ENCODE results near the gene ZNF616. TPM values are rescaled to one million over a fixed set of nuclear protein-coding genes. Genes with fewer than 3 reads are reported as not detected.

Gene ZNF616
- total and polyA plus RNA-seq, 2 of the 8 experiments (the other 6 are each of a cell fraction or from before 2014, with no cell fraction given) = 5.7 to 40.5 TPM

- Histone ChIP-seq H3K14ac (ENCODE audit: insufficient read length) (no peak overlapping the region), H2AFZ (ENCODE audit: low read length) (peak overlapping the region; percentile 19; the same call in 1 of the 2 replicates), H3K79me1 (ENCODE audit: low read depth, low read length) (peaks cover 10% of the 10 kb centered on the region), H3K9ac (replicated peaks in 1 of 4; ENCODE audit: extremely low read depth in 1 of 4, low read depth in 3 of 4, low read length in 3 of 4) (peak overlapping the region in 3 of 4 experiments; percentile 83 to 93 (median 92); a peak in 6 of 7 replicates), H2BK20ac (ENCODE audit: low read length) (no peak overlapping the region), H4K91ac (replicated peaks; ENCODE audit: insufficient read length, low read length) (no peak overlapping the region), H4K20me1 (replicated peaks in 1 of 2; ENCODE audit: control insufficient read depth in 1 of 2, insufficient read depth in 2 of 2, low read length in 2 of 2) (no peaks in the 10 kb centered on the region), H3K79me2 (ENCODE audit: control insufficient read depth in 1 of 2, insufficient read depth in 2 of 2, low read length in 2 of 2) (peaks cover 11 to 48% of the 10 kb centered on the region in 2 experiments), H3K27me3 (replicated peaks in 1 of 4; ENCODE audit: control insufficient read depth in 3 of 4, extremely low read depth in 1 of 4, insufficient read depth in 3 of 4, low read length in 3 of 4) (no peaks in the 10 kb centered on the region), H2BK120ac (replicated peaks; ENCODE audit: low read depth, low read length) (no peak overlapping the region), H2BK12ac (ENCODE audit: low read depth, low read length) (no peak overlapping the region), H3K4ac (replicated peaks; ENCODE audit: insufficient read length, low read depth, low read length) (no peak overlapping the region), H3K9me3 (ENCODE audit: insufficient read depth in 2 of 2, low read depth in 1 of 2, low read length in 1 of 2) (peaks cover 5% of the 10 kb centered on the region in 2 experiments; a peak in 2 of 4 replicates), H2BK5ac (ENCODE audit: low read depth, low read length) (peak overlapping the region; percentile 81), H3K4me1 (replicated peaks in 1 of 4; ENCODE audit: control insufficient read depth in 3 of 4, insufficient read depth in 4 of 4, low read length in 3 of 4) (peaks cover 0 to 4% (median 0%) of the 10 kb centered on the region in 4 experiments; a peak in 2 of 7 replicates), H3K36me3 (ENCODE audit: control insufficient read depth in 2 of 4, insufficient read depth in 4 of 4, low read length in 3 of 4) (peaks cover 0 to 7% (median 2%) of the 10 kb centered on the region in 4 experiments; a peak in 2 of 8 replicates), H2BK15ac (ENCODE audit: low read length) (no peak overlapping the region), H3K56ac (replicated peaks; ENCODE audit: insufficient read length, low read depth, low read length) (no peak overlapping the region), H3K27ac (ENCODE audit: low read depth, low read length) (peak overlapping the region; percentile 81), H3K23me2 (ENCODE audit: low read depth, low read length) (peaks cover 6% of the 10 kb centered on the region; the same call in 1 of the 2 replicates), H4K8ac (ENCODE audit: extremely low read depth, insufficient read depth, low read length) (no peak overlapping the region), H2AK5ac (ENCODE audit: low read depth, low read length) (no peak overlapping the region; the same call in 1 of the 2 replicates), H3K23ac (ENCODE audit: insufficient read length) (no peak overlapping the region), H3K4me2 (ENCODE audit: insufficient read depth in 1 of 2, low read depth in 2 of 2, low read length in 2 of 2) (peak overlapping the region; percentile 87 to 98), H3K4me3 (ENCODE audit: extremely low read depth in 1 of 4, insufficient read depth in 2 of 4, low read depth in 3 of 4, low read length in 4 of 4) (peak overlapping the region; percentile 82 to 99 (median 96)), H4K5ac (ENCODE audit: insufficient read length, low read depth, low read length) (no peak overlapping the region), H3K18ac (ENCODE audit: extremely low read depth, low read length) (peak overlapping the region; percentile 89; the same call in 1 of the 2 replicates)
- no peak for FAIRE-seq
- DNase-seq (ENCODE audit: low read depth in 1 of 2, low spot score in 2 of 2) = peak; percentile 13 to 75
- ChIA-PET POLR2A (ENCODE audit: partially characterized antibody) (interaction anchor here (0.8 to 2.8 kb wide), 16 partner anchors 9 to 287 kb away, joined by 3 to 25 read pairs (median 4); partner anchors contain the start of genes PPP2R1A, ZNF610 and ZNF614), CTCF (ENCODE audit: partially characterized antibody) (interaction anchor here (0.8 to 2.4 kb wide), 8 partner anchors 26 to 126 kb away, joined by 3 to 11 read pairs (median 4); no protein-coding TSS in a partner anchor)
- WGBS, 2 experiments (ENCODE audit: extremely low coverage in 1 of 2, insufficient coverage in 1 of 2, insufficient read length in 1 of 2, insufficient replicate concordance in 2 of 2, low coverage in 1 of 2, low lambda C conversion rate in 2 of 2, missing lambda C conversion rate in 1 of 2) = 7% methylated on average over 14 of the region's 14 CpGs; no CpG with 5 or more reads in 1 of the 2 experiments
- no peak for TF ChIP-seq TEAD4 (IDR thresholded peaks at IDR 0.05; ENCODE audit: low read depth, low read length)
- TF ChIP-seq USF2 (IDR thresholded peaks at IDR 0.05; ENCODE audit: low read length) = peak; percentile 30; the same call in 1 of the 2 replicates
- no peak for TF ChIP-seq E2F6 (IDR thresholded peaks at IDR 0.05)
- no peak for TF ChIP-seq RNF2 (IDR thresholded peaks at IDR 0.05; ENCODE audit: borderline replicate concordance, low read depth, low read length, missing control alignments, poor library complexity, severe bottlenecking)
- TF ChIP-seq BCL11A (IDR thresholded peaks at IDR 0.05; ENCODE audit: low read depth in 2 of 2, low read length in 2 of 2) = no peak
- TF ChIP-seq ZNF274 (IDR thresholded peaks at IDR 0.05; ENCODE audit: borderline replicate concordance, extremely low read depth, low read length) = no peak
- no peak for TF ChIP-seq TAF7 (optimal IDR thresholded peaks at IDR 0.05; ENCODE audit: borderline replicate concordance, low read depth, low read length)
- no peak for TF ChIP-seq NRF1 (IDR thresholded peaks at IDR 0.05; ENCODE audit: low read depth, low read length)
- TF ChIP-seq RXRA (IDR thresholded peaks at IDR 0.05; ENCODE audit: insufficient read depth, low read depth, low read length) = no peak
These were observed 1.3 kb downstream of the ZNF616 start for GRCh38 chr19:52138278-52138982.

All from H1 (cell line).